CMK (cell line): ENCODE results near the gene NEK6.

Experiments
- DNase-seq: peaks from one replicate; pipeline ENCODE4 v3.0.0-alpha.2; 2010; ENCODE audit warnings: low read depth

The NEK6 gene

GRCh38 chr9:124296796-124297550 lies 39.2 kb downstream of the NEK6 start:
- no peak for DNase-seq

GRCh38 chr9:124297551-124297901 lies 39.8 kb downstream of the NEK6 start:
- DNase-seq = no peak

- no peak for DNase-seq
These were observed 40.3 kb downstream of the NEK6 start for GRCh38 chr9:124297915-124298645.

GRCh38 chr9:124298646-124299235 lies 41.0 kb downstream of the NEK6 start:
- DNase-seq = no peak

- no peak for DNase-seq
These were observed 41.9 kb downstream of the NEK6 start for GRCh38 chr9:124299515-124300090.

- no peak for DNase-seq
These were observed 42.6 kb downstream of the NEK6 start for GRCh38 chr9:124300312-124300711.

GRCh38 chr9:124302921-124303320 lies 45.2 kb downstream of the NEK6 start:
- DNase-seq = no peak

GRCh38 chr9:124303762-124304161 lies 46.0 kb downstream of the NEK6 start:
- DNase-seq = no peak

- DNase-seq = no peak
These were observed 46.5 kb downstream of the NEK6 start for GRCh38 chr9:124304285-124304684.

GRCh38 chr9:124306098-124306735 lies 48.5 kb downstream of the NEK6 start:
- no peak for DNase-seq

- no peak for DNase-seq
These were observed 49.8 kb downstream of the NEK6 start for GRCh38 chr9:124307379-124308030.

- DNase-seq = no peak
These were observed 51.1 kb downstream of the NEK6 start for GRCh38 chr9:124308606-124309491.

- DNase-seq = no peak
These were observed 51.9 kb downstream of the NEK6 start for GRCh38 chr9:124309667-124310084.

- no peak for DNase-seq
These were observed 53.5 kb downstream of the NEK6 start for GRCh38 chr9:124311283-124311682.

- no peak for DNase-seq
These were observed 54.8 kb downstream of the NEK6 start for GRCh38 chr9:124312290-124313265.

GRCh38 chr9:124313940-124314339 lies 56.2 kb downstream of the NEK6 start:
- DNase-seq = no peak

GRCh38 chr9:124315882-124316281 lies 58.1 kb downstream of the NEK6 start:
- DNase-seq = no peak

GRCh38 chr9:124320062-124320973 lies 62.6 kb downstream of the NEK6 start:
- peak; percentile 38 for DNase-seq

- DNase-seq = no peak
These were observed 63.7 kb downstream of the NEK6 start for GRCh38 chr9:124321416-124321815.
